B cell (primary cell): ENCODE measurements around the gene PCNX3. TPM values are rescaled to one million over a fixed set of nuclear protein-coding genes. Genes with fewer than 3 reads are reported as not detected.

Source experiments
- ATAC-seq: fragments of 200-7000 bp; cut with Tn5 transposase; one replicate; pipeline ENCODE4 v1.10.0; 2021; ENCODE audit warnings: low read depth, mild to moderate bottlenecking, moderate number of reproducible peaks, moderate library complexity
- CTCF ChIA-PET: fragments of 350-600 bp; sonication (Branson Sonifier 250); formaldehyde crosslinking; loops from one replicate; lab custom pipeline; 2021; ENCODE audit warnings: antibody characterized with exemption, inconsistent platforms; lab: Charles Lee
- POLR2A ChIA-PET: fragments of 350-600 bp; sonication (Branson Sonifier 250); formaldehyde crosslinking; loops from one replicate; lab custom pipeline; 2021; ENCODE audit warnings: antibody characterized with exemption; lab: Charles Lee
- DNase-seq: peaks from one replicate; pipeline ENCODE4 v3.0.0; 2013
- H2AFZ ChIP-seq: 2 replicates; pipeline ENCODE4 v1.6.1; 2012; ENCODE audit warnings: mild to moderate bottlenecking, low read depth, low read length; ENCODE audit not compliant: insufficient read depth, poor library complexity, severe bottlenecking
- H3K27ac ChIP-seq, 2 donors: 1 replicate in 1 of 2; 2 replicates in 1 of 2; pipeline ENCODE4 v1.5.1; 2012 to 2013; ENCODE audit warnings: low read length in 2 of 2, mild to moderate bottlenecking in 2 of 2, moderate library complexity in 1 of 2
- H3K27me3 ChIP-seq, 4 experiments: fragments of 200-600 bp in 1 of 4; sonication (generic) in 1 of 4; replicated peaks in 1 of 4; 1 replicate in 2 of 4; 2 replicates in 2 of 4; pipeline versions ENCODE4 v1.6.1 to v1.7.0; 2013 to 2016; ENCODE audit warnings: low read length in 3 of 4, mild to moderate bottlenecking in 2 of 4, mixed read lengths in 1 of 4, moderate library complexity in 1 of 4; ENCODE audit not compliant: insufficient read depth in 4 of 4, control insufficient read depth in 3 of 4; ENCODE audit errors: control extremely low read depth in 1 of 4
- H3K36me3 ChIP-seq, 2 experiments: replicated peaks in 1 of 2; 1 replicate in 1 of 2; 2 replicates in 1 of 2; pipeline versions ENCODE4 v1.6.1 to v1.7.1; 2013; ENCODE audit warnings: low read length in 1 of 2; ENCODE audit not compliant: insufficient read depth in 2 of 2, control insufficient read depth in 1 of 2; ENCODE audit errors: control extremely low read depth in 1 of 2, extremely low read depth in 1 of 2
- H3K4me1 ChIP-seq, 2 donors: fragments of 200-600 bp in 1 of 2; sonication (generic) in 1 of 2; 1 replicate in 1 of 2; 2 replicates in 1 of 2; pipeline versions ENCODE4 v1.5.1 to v1.6.1; 2013 to 2017; ENCODE audit warnings: low read length in 2 of 2; ENCODE audit not compliant: control insufficient read depth in 2 of 2, insufficient read depth in 2 of 2
- H3K4me2 ChIP-seq: replicated peaks from 2 replicates; pipeline ENCODE3; 2012; ENCODE audit warnings: mild to moderate bottlenecking, low read depth, low read length; ENCODE audit not compliant: poor library complexity, severe bottlenecking
- H3K4me3 ChIP-seq, 5 experiments: fragments of 200-600 bp in 1 of 5; sonication (generic) in 1 of 5; 1 replicate in 3 of 5; 2 replicates in 2 of 5; pipeline versions ENCODE4 v1.5.1 to v1.7.0; 2011 to 2016; ENCODE audit warnings: low read length in 4 of 5, mild to moderate bottlenecking in 4 of 5, low read depth in 2 of 5, control low read depth in 1 of 5, moderate library complexity in 1 of 5; ENCODE audit not compliant: insufficient read depth in 1 of 5; ENCODE audit errors: control extremely low read depth in 1 of 5, extremely low read depth in 1 of 5
- H3K79me2 ChIP-seq: fragments of 200-600 bp; sonication (generic); one replicate; pipeline ENCODE4 v1.6.0; 2016; ENCODE audit warnings: low read length; ENCODE audit not compliant: control insufficient read depth, insufficient read depth
- H3K9ac ChIP-seq: fragments of 200-600 bp; sonication (generic); 2 replicates; pipeline ENCODE4 v1.6.1; 2017; ENCODE audit warnings: mild to moderate bottlenecking, low read length, moderate library complexity
- H3K9me3 ChIP-seq, 3 donors: one replicate each; pipeline versions ENCODE4 v1.6.1 to v1.7.1; 2013; ENCODE audit warnings: low read length in 2 of 3; ENCODE audit not compliant: control insufficient read depth in 2 of 3, insufficient read depth in 1 of 3; ENCODE audit errors: control extremely low read depth in 1 of 3
- H4K20me1 ChIP-seq: 2 replicates; pipeline ENCODE4 v1.6.0; 2012; ENCODE audit warnings: mild to moderate bottlenecking, low read length; ENCODE audit not compliant: insufficient read depth, control insufficient read depth, poor library complexity, severe bottlenecking
- H3K27ac Mint-ChIP-seq: one replicate; pipeline ENCODE4 v1.8.0; 2021; ENCODE audit warnings: mixed read lengths
- H3K27me3 Mint-ChIP-seq: one replicate; pipeline ENCODE4 v1.8.0; 2021; ENCODE audit warnings: mixed read lengths
- H3K4me1 Mint-ChIP-seq: one replicate; pipeline ENCODE4 v1.8.0; 2021; ENCODE audit warnings: mixed read lengths
- H3K4me3 Mint-ChIP-seq: one replicate; pipeline ENCODE4 v1.8.0; 2021; ENCODE audit warnings: mixed read lengths
- H3K9me3 Mint-ChIP-seq: one replicate; pipeline ENCODE4 v1.8.0; 2022; ENCODE audit warnings: mixed read lengths; ENCODE audit not compliant: insufficient read depth
- EZH2 ChIP-seq: IDR thresholded peaks from 2 replicates; pipeline ENCODE4 v1.6.1; 2012; ENCODE audit warnings: borderline replicate concordance, low read depth, mild to moderate bottlenecking, moderate library complexity, low read length; ENCODE audit not compliant: insufficient read depth, poor library complexity, severe bottlenecking
- WGBS: methylation state at CpG from one replicate; pipeline ENCODE4 v1.1.5; 2013; ENCODE audit warnings: missing lambda C conversion rate; ENCODE audit not compliant: insufficient coverage; 5-methylcytosine and 5-hydroxymethylcytosine counted together
- intact Hi-C: fragments of 100-400 bp; cut with micrococcal nuclease; formaldehyde crosslinking; loops from one replicate; pipeline ENCODE4 v1.10.0; 2022
- polyA plus RNA-seq: library from polyadenylated mRNA; depleted of rRNA; stranded (reverse); fragments of >200 nt; gene quantifications from 2 replicates; pipeline ENCODE4 v1.2.3, GENCODE V29; 2012
- total RNA-seq, 2 donors: library from RNA; stranded (reverse); fragments of 120-200 nt in 1 of 2; gene quantifications; 1 replicate in 1 of 2; 2 replicates in 1 of 2; pipeline versions ENCODE4 v1.2.3 to v1.2.4, GENCODE V29; 2013 to 2022
- TF ChIP-seq, protein P1 (sequence below): fragments of 200-600 bp; IDR thresholded peaks from one replicate; pipeline ENCODE4 v1.8.0; 2022; ENCODE audit warnings: antibody characterized with exemption, mild to moderate bottlenecking

PCNX3 gene
- total and polyA plus RNA-seq, 2 donors (not counting 1 experiment from before 2014, with no cell fraction given): 61.5 to 62.8 TPM

DNA sequence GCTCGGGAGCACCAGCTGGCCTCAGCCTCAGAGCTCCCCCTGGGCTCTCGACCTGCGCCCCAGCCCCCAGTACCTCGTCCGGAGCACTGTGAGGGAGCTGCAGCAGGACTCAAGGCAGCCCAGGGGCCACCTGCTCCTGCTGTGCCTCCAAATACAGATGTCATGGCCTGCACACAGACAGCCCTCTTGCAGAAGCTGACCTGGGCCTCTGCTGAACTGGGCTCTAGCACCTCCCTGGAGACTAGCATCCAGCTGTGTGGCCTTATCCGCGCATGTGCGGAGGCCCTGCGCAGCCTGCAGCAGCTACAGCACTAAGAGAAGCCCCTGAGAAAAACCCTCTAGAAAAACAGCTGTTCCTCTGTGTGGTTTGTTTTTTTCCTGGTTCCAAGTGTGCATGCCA is 44.2 kb upstream of the PCNX3 start:
- H4K20me1 ChIP-seq: peaks cover 39% of the 10 kb centered on the region
- peak overlapping the region; percentile 100 for H3K4me2 ChIP-seq
- TF ChIP-seq EZH2: no peak
- TF ChIP-seq, protein P1, sequence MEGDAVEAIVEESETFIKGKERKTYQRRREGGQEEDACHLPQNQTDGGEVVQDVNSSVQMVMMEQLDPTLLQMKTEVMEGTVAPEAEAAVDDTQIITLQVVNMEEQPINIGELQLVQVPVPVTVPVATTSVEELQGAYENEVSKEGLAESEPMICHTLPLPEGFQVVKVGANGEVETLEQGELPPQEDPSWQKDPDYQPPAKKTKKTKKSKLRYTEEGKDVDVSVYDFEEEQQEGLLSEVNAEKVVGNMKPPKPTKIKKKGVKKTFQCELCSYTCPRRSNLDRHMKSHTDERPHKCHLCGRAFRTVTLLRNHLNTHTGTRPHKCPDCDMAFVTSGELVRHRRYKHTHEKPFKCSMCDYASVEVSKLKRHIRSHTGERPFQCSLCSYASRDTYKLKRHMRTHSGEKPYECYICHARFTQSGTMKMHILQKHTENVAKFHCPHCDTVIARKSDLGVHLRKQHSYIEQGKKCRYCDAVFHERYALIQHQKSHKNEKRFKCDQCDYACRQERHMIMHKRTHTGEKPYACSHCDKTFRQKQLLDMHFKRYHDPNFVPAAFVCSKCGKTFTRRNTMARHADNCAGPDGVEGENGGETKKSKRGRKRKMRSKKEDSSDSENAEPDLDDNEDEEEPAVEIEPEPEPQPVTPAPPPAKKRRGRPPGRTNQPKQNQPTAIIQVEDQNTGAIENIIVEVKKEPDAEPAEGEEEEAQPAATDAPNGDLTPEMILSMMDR: no peak
- peak overlapping the region; percentile 96 to 97 for H3K27ac ChIP-seq
- Mint-ChIP-seq H3K4me3 (peak overlapping the region; percentile 87), H3K27me3 (no peaks in the 10 kb centered on the region), H3K4me1 (peaks cover 69% of the 10 kb centered on the region), H3K27ac (peak overlapping the region; percentile 90), H3K9me3 (no peaks in the 10 kb centered on the region)
- WGBS: 92% methylated on average over 9 of the region's 9 CpGs
- H2AFZ ChIP-seq: no peak overlapping the region
- intact Hi-C loops: loop anchor here (2.0 to 10.0 kb wide), 4 partner anchors 141 to 827 kb away; partner anchors contain the start of genes BANF1, EIF1AD, KAT5 and RASGRP2
- H3K9ac ChIP-seq: peak overlapping the region; percentile 83
- ChIA-PET POLR2A (interaction anchor here (1.1 to 7.5 kb wide), 5 partner anchors 13 to 43 kb away, joined by 3 to 53 read pairs (median 13); partner anchors contain the start of genes MAP3K11 and PCNX3), CTCF (interaction anchor here (0.6 to 5.1 kb wide), 13 partner anchors 9 to 564 kb away, joined by 3 to 86 read pairs (median 7); partner anchors contain the start of genes FIBP and KCNK7)
- DNase-seq (no peak), ATAC-seq (no peak)
- H3K27me3 ChIP-seq: no peaks in the 10 kb centered on the region
- peak overlapping the region; percentile 55 to 89 (median 83) for H3K4me3 ChIP-seq
- H3K36me3 ChIP-seq: peaks cover 0 to 6% of the 10 kb centered on the region in 2 experiments
- H3K79me2 ChIP-seq: peaks cover 56% of the 10 kb centered on the region
- no peaks in the 10 kb centered on the region for H3K9me3 ChIP-seq
- peaks cover 47 to 71% of the 10 kb centered on the region in 2 donors for H3K4me1 ChIP-seq

- intact Hi-C loops: loop anchor here (2.0 to 10.0 kb wide), 4 partner anchors 141 to 827 kb away; partner anchors contain the start of genes BANF1, EIF1AD, KAT5 and RASGRP2
- peak overlapping the region; percentile 100 for H3K4me2 ChIP-seq
- Mint-ChIP-seq H3K27me3 (no peaks in the 10 kb centered on the region), H3K4me3 (peak overlapping the region; percentile 87), H3K4me1 (peaks cover 69% of the 10 kb centered on the region), H3K9me3 (no peaks in the 10 kb centered on the region), H3K27ac (peak overlapping the region; percentile 90)
- 60% methylated on average over 1 of the region's 11 CpGs for WGBS
- H3K79me2 ChIP-seq: peaks cover 57% of the 10 kb centered on the region
- no peak overlapping the region for H2AFZ ChIP-seq
- peak overlapping the region; percentile 47 to 96 for H3K27ac ChIP-seq
- peaks cover 49 to 71% of the 10 kb centered on the region in 2 donors for H3K4me1 ChIP-seq
- peaks cover 0 to 6% of the 10 kb centered on the region in 2 experiments for H3K36me3 ChIP-seq
- TF ChIP-seq, protein P1: no peak
- no peak for TF ChIP-seq EZH2
- H3K9me3 ChIP-seq: no peaks in the 10 kb centered on the region
- H3K27me3 ChIP-seq: no peaks in the 10 kb centered on the region
- H3K9ac ChIP-seq: peak overlapping the region; percentile 83
- H4K20me1 ChIP-seq: peaks cover 37% of the 10 kb centered on the region
- ATAC-seq (no peak), DNase-seq (no peak)
- POLR2A ChIA-PET: interaction anchor here (0.7 to 7.5 kb wide), 10 partner anchors 9 to 478 kb away, joined by 3 to 53 read pairs (median 6); partner anchors contain the start of genes MAP3K11 and PCNX3
- H3K4me3 ChIP-seq: peak overlapping the region in 4 of 5 experiments; percentile 10 to 83 (median 41)
- CTCF ChIA-PET: interaction anchor here (0.8 to 5.1 kb wide), 12 partner anchors 9 to 288 kb away, joined by 3 to 86 read pairs (median 8); partner anchors contain the start of genes KCNK7, MAP3K11, MUS81 and SCYL1
Measured at GRCh38 chr11:65571940-65572339, 43.6 kb upstream of the PCNX3 start.
